ENCODE measurements around the gene MEX3A. TPM values are rescaled to one million over a fixed set of nuclear protein-coding genes. Genes with fewer than 3 reads are reported as not detected.

MEX3A gene
- total RNA-seq, 1 donor from 2014 or later, result 3.4 TPM

DNA sequence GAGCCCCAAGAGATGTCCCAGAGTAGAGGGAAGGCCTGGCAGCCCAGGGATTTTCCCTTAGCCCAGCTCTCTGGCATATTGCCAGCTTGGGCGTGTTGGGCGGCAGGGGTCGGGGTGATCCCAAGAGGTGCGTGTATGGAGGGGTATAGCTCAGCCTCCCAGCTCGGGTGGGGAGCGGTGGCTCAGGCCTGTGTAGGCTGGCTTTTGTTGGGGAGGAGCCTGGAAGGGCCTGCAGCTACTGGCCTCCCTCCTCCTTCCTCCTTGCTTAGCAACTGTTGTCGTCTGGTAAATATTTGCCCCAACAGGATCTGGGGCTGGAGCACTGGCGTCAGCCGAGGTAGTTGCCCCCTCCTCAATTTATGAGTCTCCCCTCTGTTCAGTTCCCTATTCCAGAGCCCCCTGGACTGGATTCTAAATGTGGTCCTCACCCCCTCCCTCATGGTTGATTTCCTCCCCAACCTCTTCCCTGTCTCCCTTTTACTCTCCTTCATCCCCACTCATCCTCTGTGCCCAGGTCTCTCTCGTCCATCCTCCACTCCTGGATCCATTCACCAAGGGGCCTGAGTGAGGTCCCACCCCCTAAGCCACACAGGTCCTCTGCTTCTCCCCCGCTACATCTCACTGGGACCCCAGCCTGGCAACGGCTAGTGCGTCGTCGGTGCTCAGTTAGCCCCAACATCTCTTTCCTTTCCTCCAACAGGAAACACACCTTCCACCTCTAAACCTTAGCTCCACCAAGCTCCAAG is 22.0 kb upstream of the MEX3A start:
- peak; percentile 89 to 96 for DNase-seq (ENCODE audit: low read depth in 2 of 2)

DNA sequence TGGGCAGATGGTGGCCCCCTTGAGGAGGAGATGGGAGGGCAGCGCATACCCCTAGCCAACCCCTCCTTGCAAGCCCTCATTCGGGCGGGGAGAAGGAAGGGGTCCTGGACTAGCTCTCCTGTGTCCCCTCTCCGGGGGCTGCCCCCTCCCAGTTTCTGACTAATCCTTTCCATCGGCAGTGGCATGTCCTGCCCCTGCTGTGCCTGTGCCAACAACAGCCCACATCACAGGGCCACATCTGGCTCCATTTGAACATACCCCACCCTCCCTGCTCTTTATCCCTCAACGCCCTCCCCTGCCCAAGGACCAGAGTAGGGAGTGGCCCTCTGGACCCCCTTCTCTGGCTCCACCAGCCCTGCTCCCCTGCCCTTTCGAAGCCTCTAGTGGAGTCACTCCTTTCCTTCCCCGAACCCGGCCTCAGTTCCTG is 21.3 kb upstream of the MEX3A start:
- peak; percentile 60 to 86 for DNase-seq (ENCODE audit: low read depth in 2 of 2)

GRCh38 chr1:156102633-156103511 is 20.6 kb upstream of the MEX3A start:
- DNase-seq (ENCODE audit: low read depth in 2 of 2), result peak; percentile 83 to 85

GRCh38 chr1:156101880-156102279 is 19.6 kb upstream of the MEX3A start:
- peak in 1 of 2 donors; percentile 40 for DNase-seq (ENCODE audit: low read depth in 2 of 2)

DNA sequence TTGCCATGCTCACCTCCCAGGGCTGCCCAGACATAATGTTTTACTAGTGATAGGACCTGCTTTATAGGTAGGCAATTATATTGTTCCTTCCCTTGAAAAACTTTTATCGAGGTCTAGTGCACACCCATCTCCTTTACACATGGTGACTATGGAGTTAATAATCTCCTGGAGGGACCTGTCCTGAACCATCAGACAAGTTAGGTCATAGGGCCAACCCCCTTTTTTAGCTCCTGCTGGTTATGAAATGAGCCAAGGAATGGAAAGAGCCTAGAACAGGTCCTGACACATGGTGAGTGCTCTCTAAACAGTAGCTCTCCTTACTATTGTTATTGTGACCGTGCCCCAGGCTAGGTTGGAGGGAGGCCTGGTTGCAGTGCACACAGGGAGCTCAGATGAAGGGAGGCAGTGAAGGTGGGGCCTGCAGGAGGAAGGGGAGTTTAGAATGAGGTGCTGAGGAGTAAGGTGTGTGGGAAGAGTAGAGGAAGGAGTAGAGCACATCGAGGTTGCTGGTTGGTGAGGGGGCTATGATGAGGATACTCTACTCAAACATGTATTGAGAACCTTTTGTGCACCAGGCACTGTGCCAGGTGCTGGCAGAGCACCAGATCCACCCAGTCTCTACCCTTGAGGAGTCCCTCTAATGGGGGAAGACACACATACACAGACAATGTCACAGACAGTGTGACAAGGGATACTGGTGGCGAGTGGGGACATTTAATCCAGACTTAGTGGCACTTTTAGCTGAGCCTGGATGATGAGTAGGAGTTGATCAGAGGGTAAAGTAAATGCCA is 18.1 kb upstream of the MEX3A start:
- DNase-seq (ENCODE audit: low read depth in 2 of 2), result no peak

DNA sequence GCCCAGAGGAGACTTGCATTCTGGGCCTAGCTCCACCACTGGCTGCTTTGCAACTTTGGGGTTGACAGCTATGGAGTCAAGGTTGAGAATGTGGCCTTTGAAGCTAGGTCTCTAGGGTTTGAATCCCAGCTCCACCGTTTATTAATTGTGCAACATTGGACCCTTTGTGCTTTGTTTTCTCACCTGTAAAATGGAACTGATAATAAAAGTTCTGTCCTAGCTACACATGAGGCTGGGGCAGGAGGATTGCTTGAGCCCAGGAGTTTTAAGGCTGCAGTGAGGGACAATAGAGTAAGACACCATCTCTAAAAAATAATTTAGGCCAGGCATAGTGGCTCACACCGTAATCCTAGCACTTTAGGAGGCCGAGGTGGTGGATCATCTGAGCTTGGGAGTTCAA is 17.0 kb upstream of the MEX3A start:
- DNase-seq (ENCODE audit: low read depth in 2 of 2), result no peak

GRCh38 chr1:156098784-156099183 is 16.5 kb upstream of the MEX3A start:
- DNase-seq (ENCODE audit: low read depth in 2 of 2), result no peak

DNA sequence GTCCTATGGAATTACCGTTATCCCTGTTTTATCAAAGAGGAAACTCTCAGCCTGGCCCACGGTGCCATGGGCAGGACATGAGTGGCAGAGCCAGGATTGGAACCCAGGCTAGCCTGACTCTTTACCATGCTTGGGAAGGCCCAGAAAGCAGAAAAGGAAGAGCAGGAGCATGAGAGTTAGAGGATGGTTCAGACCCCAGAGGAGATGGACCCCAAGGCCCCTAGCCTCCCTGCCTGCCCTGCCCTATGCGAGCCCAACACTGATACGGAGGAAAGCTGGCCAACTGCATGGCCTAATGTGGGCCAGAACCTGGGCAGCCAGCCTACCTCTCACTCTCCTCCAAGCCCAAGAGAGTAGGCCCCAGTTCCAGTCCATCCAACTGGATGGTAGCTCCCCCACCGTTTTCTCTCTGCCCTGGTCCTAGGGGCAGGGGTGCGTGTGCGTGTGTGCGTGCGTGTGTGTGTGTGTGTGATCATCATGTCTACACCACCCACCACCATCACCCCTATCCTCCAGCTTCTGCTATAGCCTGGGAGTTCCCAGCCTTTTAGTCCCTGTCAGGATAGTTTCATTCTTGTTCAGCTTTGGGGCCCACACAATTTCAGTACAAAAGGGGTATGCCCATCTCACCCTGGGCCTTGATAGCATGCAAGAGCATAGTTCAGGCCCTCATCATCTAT is 15.4 kb upstream of the MEX3A start:
- DNase-seq (ENCODE audit: low read depth in 2 of 2), result no peak

DNA sequence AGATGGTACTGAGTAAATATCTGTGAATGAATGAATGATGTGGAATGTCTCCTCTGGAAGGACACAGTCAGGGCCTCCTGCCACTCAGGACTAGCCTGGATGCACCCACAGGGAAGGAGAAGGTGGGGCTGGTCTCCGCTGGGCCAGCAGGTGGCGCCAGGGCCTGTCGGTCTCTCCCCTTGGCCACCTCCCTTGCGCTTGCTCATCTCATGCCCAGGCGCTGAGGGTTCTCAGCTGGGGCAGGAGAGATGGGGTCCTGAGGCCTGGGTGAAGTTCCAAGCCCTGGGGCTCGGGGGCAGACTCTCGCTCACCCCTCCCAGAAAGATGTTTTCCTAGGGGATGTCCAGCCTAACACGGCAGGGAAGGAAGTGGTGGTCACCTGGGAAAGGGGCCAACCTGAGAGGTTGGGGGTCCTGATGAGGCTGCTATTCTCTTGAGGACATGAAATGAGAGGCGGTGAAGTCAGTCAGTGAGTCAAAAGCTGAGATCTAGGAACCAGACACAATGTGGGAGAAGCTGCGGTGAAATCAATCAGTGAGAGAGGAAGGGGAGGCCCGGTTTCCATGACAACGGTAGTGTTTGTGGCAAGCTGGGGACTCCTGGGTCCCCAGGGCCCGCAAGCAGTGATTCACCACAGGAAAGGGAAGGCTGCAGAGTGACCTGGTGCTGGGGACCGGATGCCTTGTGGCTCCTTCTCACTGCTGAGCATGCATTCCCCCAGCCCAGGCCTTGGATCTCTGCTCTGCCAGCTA is 14.6 kb upstream of the MEX3A start:
- peak; percentile 90 to 97 for DNase-seq (ENCODE audit: low read depth in 2 of 2)

GRCh38 chr1:156095906-156096508 is 13.7 kb upstream of the MEX3A start:
- DNase-seq (ENCODE audit: low read depth in 2 of 2), result no peak

- no peak for DNase-seq (ENCODE audit: low read depth in 2 of 2)
Measured at GRCh38 chr1:156091610-156092009, 9.3 kb upstream of the MEX3A start.

DNA sequence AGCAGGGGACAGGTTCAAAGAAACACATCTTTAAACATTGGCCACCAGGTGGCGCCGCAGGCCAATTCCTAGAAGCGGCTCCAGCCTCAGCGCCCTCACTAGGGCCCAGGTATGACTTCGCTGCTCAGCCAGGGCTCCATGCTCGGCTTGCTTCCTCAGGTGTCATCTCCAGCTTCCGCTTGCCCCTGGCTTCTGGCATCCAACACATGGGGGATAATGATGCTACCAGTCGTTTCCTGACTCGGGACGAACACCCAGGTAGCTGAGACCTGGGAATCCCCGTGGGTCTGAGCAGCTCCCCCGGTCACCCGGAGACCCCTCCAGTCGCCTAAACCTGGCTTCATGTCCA is 8.5 kb upstream of the MEX3A start:
- DNase-seq (ENCODE audit: low read depth in 2 of 2), result peak; percentile 82 to 86

- no peak for DNase-seq (ENCODE audit: low read depth in 2 of 2)
Measured at GRCh38 chr1:156090138-156090839, 8.0 kb upstream of the MEX3A start.

GRCh38 chr1:156089704-156090103 is 7.4 kb upstream of the MEX3A start:
- DNase-seq (ENCODE audit: low read depth in 2 of 2), result no peak

GRCh38 chr1:156086256-156086662 is 4.0 kb upstream of the MEX3A start:
- peak; percentile 76 to 78 for DNase-seq (ENCODE audit: low read depth in 2 of 2)

- DNase-seq (ENCODE audit: low read depth in 2 of 2), result no peak
Measured at GRCh38 chr1:156083800-156084790, 1.8 kb upstream of the MEX3A start.

- no peak for DNase-seq (ENCODE audit: low read depth in 2 of 2)
Measured at GRCh38 chr1:156081917-156082308, 352 bp downstream of the MEX3A start.

GRCh38 chr1:156081180-156081916 is 917 bp downstream of the MEX3A start:
- DNase-seq (ENCODE audit: low read depth in 2 of 2), result no peak

All from lung microvascular endothelial cell (primary cell).